ENCODE data around the gene TMEFF2.
"Not testable (repeated sequence)": the region's sequence is repeated elsewhere in the genome, so short reads cannot be mapped to it uniquely, and the experiment has no call there.

TMEFF2 gene

GRCh38 chr2:192126426-192126825 lies 68.3 kb downstream of the TMEFF2 start:
- no peak for TF ChIP-seq TAF1 (IDR thresholded peaks at IDR 0.05; ENCODE audit: borderline replicate concordance, low read depth, low read length)
- no peak for TF ChIP-seq POLR2A (IDR thresholded peaks at IDR 0.05; ENCODE audit: low read depth, low read length)
- no peak for TF ChIP-seq POLR2AphosphoS5 (IDR thresholded peaks at IDR 0.05; ENCODE audit: low read depth, low read length)
- DNase-seq (ENCODE audit: insufficient read length) (no peak), FAIRE-seq (no peak)

GRCh38 chr2:192124571-192124970 lies 70.2 kb downstream of the TMEFF2 start:
- TF ChIP-seq TAF1 (IDR thresholded peaks at IDR 0.05; ENCODE audit: borderline replicate concordance, low read depth, low read length) (no peak), POLR2A (IDR thresholded peaks at IDR 0.05; ENCODE audit: low read depth, low read length) (no peak), POLR2AphosphoS5 (IDR thresholded peaks at IDR 0.05; ENCODE audit: low read depth, low read length) (no peak)
- no peak for FAIRE-seq
- DNase-seq (ENCODE audit: insufficient read length), result no peak

GRCh38 chr2:192123847-192124246 lies 70.9 kb downstream of the TMEFF2 start:
- FAIRE-seq, result no peak
- TF ChIP-seq POLR2AphosphoS5 (IDR thresholded peaks at IDR 0.05; ENCODE audit: low read depth, low read length) (no peak), POLR2A (IDR thresholded peaks at IDR 0.05; ENCODE audit: low read depth, low read length) (no peak), TAF1 (IDR thresholded peaks at IDR 0.05; ENCODE audit: borderline replicate concordance, low read depth, low read length) (no peak)
- no peak for DNase-seq (ENCODE audit: insufficient read length)

DNA sequence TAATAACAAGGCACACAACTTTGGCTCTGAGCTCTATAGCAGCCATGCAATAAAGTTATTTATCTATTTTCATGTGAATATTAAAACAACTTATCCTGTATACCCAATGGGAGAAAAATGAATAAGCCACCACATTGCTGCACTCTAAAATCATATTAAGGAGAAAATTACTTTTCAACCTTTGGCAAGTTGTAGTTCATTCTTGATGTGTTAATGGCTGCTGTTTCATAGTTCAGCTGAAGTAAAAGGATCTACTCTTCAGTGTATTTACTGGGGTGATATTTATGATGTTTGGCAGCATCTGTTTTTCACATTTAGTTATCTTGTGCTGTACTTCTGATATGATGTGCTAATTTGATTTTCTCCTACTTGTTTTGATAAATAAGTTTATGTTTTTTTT lies 71.8 kb downstream of the TMEFF2 start:
- TF ChIP-seq POLR2AphosphoS5 (IDR thresholded peaks at IDR 0.05; ENCODE audit: low read depth, low read length), result no peak
- no peak for TF ChIP-seq POLR2A (IDR thresholded peaks at IDR 0.05; ENCODE audit: low read depth, low read length)
- no peak for TF ChIP-seq TAF1 (IDR thresholded peaks at IDR 0.05; ENCODE audit: borderline replicate concordance, low read depth, low read length)
- no peak for DNase-seq (ENCODE audit: insufficient read length)
- FAIRE-seq, result no peak

DNA sequence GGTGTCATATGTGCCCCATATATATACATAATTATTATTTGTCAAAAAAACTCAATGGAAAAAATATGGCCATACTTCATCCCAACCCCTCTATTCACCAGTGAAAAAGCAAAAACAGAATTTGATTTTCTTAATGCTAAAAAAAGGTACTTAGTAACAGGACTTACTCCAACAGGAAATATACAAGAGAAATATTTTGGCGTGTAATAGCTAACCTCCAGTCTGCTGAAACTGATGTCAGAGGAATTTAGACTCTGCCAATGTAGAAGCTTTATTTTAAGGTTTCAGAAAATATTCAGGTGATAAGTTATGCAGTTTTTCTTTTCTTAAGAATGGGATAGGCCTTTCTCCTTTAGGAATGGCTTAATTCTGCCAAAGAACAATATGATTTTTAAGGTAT lies 72.6 kb downstream of the TMEFF2 start:
- FAIRE-seq (no peak), DNase-seq (ENCODE audit: insufficient read length) (no peak)
- TF ChIP-seq POLR2A (IDR thresholded peaks at IDR 0.05; ENCODE audit: low read depth, low read length) (no peak), TAF1 (IDR thresholded peaks at IDR 0.05; ENCODE audit: borderline replicate concordance, low read depth, low read length) (no peak)

DNA sequence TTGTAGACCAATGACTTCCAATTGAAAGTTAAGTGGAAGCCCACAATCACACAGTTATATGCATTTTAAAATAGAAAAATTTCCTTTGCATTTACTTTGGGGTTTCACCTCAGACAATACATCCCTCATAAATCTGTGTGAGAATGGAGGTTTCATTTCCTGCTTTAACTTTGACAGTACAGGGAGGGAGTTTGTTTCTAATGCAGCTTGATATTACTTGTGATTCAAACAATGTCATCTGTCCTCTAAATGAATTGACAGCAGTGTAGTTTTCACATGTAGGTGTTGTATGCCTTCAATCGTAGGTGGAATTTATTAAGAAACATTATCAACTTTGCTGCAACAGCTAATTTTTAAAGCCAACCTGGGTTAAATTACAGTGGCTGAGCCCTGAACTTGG lies 75.2 kb downstream of the TMEFF2 start:
- TF ChIP-seq TAF1 (IDR thresholded peaks at IDR 0.05; ENCODE audit: borderline replicate concordance, low read depth, low read length), result no peak
- TF ChIP-seq POLR2AphosphoS5 (IDR thresholded peaks at IDR 0.05; ENCODE audit: low read depth, low read length), result no peak
- no peak for TF ChIP-seq POLR2A (IDR thresholded peaks at IDR 0.05; ENCODE audit: low read depth, low read length)
- DNase-seq (ENCODE audit: insufficient read length) (no peak), FAIRE-seq (no peak)

DNA sequence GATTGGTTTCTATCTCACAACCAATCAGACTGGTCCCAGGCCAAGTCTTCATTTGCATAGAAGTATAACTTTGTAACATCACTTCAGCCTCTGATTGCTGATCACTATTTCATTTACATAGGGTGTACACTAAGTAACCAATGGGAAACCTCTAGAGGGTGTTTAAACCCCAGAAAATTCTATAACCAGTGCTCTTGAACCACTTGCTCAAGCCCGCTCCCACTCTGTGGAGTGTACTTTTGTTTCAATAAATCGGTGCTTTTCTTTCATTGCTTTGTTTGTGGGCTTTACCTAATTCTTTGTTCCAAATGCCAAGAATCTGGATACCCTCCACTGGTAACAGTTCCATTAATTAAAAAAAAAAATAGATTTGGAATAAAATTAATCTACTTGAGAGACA lies 77.0 kb downstream of the TMEFF2 start:
- DNase-seq (ENCODE audit: insufficient read length) (no peak), FAIRE-seq (no peak)
- no peak for TF ChIP-seq TAF1 (IDR thresholded peaks at IDR 0.05; ENCODE audit: borderline replicate concordance, low read depth, low read length)
- no peak for TF ChIP-seq POLR2AphosphoS5 (IDR thresholded peaks at IDR 0.05; ENCODE audit: low read depth, low read length)
- no peak for TF ChIP-seq POLR2A (IDR thresholded peaks at IDR 0.05; ENCODE audit: low read depth, low read length)

GRCh38 chr2:192111536-192111935 lies 83.2 kb downstream of the TMEFF2 start:
- DNase-seq (ENCODE audit: insufficient read length); FAIRE-seq: not testable (repeated sequence)

DNA sequence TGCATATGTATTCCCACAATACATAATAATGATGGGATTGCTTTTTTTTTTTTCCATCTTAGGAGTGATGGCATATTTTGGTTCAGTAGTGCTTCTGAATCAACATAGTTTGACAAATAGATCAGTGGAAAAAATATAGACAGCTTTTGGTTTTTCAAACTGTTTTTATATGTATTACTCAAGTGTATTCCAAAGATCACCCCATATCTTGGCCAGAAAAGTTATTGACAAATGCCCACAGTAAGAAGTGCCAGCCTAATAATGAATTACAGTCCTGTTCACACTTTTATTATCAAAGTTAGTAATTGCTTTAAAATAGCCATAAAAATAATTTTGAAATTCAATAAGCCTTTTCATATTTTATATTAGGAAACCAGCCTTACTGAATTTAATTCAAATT lies 95.0 kb downstream of the TMEFF2 start:
- DNase-seq (ENCODE audit: insufficient read length) (no peak), FAIRE-seq (no peak)

DNA sequence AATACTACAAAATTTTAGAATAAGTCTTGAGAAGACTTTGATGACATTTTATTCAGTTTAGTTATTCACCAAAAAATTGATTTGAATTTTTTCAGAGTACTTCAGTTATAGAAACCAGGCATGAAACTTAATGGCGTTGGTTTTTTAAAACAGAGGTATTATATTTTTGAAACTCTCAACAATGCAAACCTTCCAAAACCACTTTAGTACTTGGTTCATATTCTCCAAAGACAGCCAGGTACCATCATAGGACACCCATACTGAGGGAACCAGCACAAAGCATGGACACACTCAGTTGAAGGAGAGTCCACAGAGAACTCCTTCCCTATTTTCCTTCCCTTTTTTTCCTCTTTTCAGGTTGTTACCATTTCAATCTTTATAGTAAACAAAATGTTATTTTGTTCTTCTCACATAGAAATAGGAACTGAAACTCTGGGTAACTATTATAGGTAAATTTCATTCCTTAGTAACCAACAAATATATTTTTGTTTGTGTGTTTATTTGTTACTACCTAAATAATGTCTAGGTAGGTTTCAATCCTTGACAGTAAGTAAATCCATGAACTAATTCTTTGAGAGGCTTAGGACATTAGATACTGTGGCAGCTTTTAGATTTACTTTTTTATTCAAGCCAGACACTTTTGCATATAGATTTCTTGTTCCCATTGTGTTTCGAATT lies 95.8 kb downstream of the TMEFF2 start:
- no peak for FAIRE-seq
- TF ChIP-seq POLR2A (IDR thresholded peaks at IDR 0.05; ENCODE audit: low read depth, low read length) (no peak), TAF1 (IDR thresholded peaks at IDR 0.05; ENCODE audit: borderline replicate concordance, low read depth, low read length) (no peak), POLR2AphosphoS5 (IDR thresholded peaks at IDR 0.05; ENCODE audit: low read depth, low read length) (no peak)
- no peak for DNase-seq (ENCODE audit: insufficient read length)

More for the DNA sequence above, 95.0 kb downstream of the TMEFF2 start:
- no peak for TF ChIP-seq TAF1 (IDR thresholded peaks at IDR 0.05; ENCODE audit: borderline replicate concordance, low read depth, low read length)
- no peak for TF ChIP-seq POLR2AphosphoS5 (IDR thresholded peaks at IDR 0.05; ENCODE audit: low read depth, low read length)
- TF ChIP-seq POLR2A (IDR thresholded peaks at IDR 0.05; ENCODE audit: low read depth, low read length), result no peak

DNA sequence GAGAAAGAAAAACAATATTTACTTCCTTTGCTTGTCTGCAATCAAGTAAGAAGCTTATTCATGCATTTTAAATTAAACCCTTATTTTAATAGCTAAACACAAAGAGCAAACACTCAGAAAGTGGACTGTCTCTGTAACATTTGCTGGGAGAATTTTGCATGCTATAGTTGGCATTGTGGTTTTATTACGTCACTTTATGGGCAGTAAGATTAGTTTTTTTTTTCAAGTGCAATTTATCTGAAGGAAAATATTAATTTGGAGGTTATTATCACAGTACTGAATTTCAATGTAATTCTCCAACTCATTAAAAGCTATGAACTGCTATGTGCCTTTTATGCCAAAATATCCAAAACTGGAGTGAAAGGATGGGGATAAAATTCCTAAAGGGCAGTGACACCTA lies 103.3 kb downstream of the TMEFF2 start:
- DNase-seq (ENCODE audit: insufficient read length), result no peak
- no peak for TF ChIP-seq TAF1 (IDR thresholded peaks at IDR 0.05; ENCODE audit: borderline replicate concordance, low read depth, low read length)
- no peak for TF ChIP-seq POLR2A (IDR thresholded peaks at IDR 0.05; ENCODE audit: low read depth, low read length)
- TF ChIP-seq POLR2AphosphoS5 (IDR thresholded peaks at IDR 0.05; ENCODE audit: low read depth, low read length), result no peak
- no peak for FAIRE-seq

DNA sequence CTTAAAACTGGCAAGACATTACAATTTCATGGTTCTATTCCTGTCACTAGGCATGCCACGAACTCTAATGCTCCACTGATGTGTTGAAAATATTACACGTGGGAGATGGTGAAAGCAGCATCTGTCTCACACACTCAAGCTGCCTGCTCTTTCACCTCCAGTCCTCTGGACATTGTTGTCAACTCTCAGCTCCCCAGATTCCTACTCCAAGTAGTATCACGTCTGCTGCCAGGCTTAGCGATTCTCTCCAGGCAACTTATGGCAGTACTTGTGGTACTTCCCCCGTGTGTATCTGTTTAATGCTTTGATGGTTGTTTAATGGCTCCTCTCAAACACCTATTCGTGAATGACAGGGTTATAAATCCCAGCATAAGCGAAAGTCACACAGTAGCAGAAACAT lies 103.8 kb downstream of the TMEFF2 start:
- FAIRE-seq (no peak), DNase-seq (ENCODE audit: insufficient read length) (no peak)
- no peak for TF ChIP-seq POLR2A (IDR thresholded peaks at IDR 0.05; ENCODE audit: low read depth, low read length)

- DNase-seq (ENCODE audit: insufficient read length), result no peak
- FAIRE-seq, result no peak
- TF ChIP-seq POLR2A (IDR thresholded peaks at IDR 0.05; ENCODE audit: low read depth, low read length), result no peak
- TF ChIP-seq TAF1 (IDR thresholded peaks at IDR 0.05; ENCODE audit: borderline replicate concordance, low read depth, low read length), result no peak
- TF ChIP-seq POLR2AphosphoS5 (IDR thresholded peaks at IDR 0.05; ENCODE audit: low read depth, low read length), result no peak
Observed at GRCh38 chr2:192087398-192087958, 107.3 kb downstream of the TMEFF2 start.
